Adrenal gland (tissue), 5 donors: ENCODE measurements around the gene RCOR1.

Experiments used
- POLR2A ChIP-seq, 2 donors: fragments of 450-650 bp; IDR thresholded peaks; one replicate each; pipeline ENCODE4 v1.6.1; 2017; ENCODE audit warnings: antibody characterized with exemption in 2 of 2, mild to moderate bottlenecking in 2 of 2, moderate library complexity in 1 of 2
- TF ChIP-seq, protein P1 (sequence below), 6 experiments: fragments of 450-650 bp in 4 of 6; fragments of 200-600 bp in 2 of 6; sonication (generic) in 1 of 6; IDR thresholded peaks; 1 replicate in 5 of 6; 2 replicates in 1 of 6; pipeline versions ENCODE4 v1.5.1 to v1.8.0; 2016 to 2021; ENCODE audit warnings: antibody characterized with exemption in 6 of 6, mild to moderate bottlenecking in 2 of 6, moderate library complexity in 1 of 6
- donor health status: DM: no; HTN: no; CAD: no.

DNA sequence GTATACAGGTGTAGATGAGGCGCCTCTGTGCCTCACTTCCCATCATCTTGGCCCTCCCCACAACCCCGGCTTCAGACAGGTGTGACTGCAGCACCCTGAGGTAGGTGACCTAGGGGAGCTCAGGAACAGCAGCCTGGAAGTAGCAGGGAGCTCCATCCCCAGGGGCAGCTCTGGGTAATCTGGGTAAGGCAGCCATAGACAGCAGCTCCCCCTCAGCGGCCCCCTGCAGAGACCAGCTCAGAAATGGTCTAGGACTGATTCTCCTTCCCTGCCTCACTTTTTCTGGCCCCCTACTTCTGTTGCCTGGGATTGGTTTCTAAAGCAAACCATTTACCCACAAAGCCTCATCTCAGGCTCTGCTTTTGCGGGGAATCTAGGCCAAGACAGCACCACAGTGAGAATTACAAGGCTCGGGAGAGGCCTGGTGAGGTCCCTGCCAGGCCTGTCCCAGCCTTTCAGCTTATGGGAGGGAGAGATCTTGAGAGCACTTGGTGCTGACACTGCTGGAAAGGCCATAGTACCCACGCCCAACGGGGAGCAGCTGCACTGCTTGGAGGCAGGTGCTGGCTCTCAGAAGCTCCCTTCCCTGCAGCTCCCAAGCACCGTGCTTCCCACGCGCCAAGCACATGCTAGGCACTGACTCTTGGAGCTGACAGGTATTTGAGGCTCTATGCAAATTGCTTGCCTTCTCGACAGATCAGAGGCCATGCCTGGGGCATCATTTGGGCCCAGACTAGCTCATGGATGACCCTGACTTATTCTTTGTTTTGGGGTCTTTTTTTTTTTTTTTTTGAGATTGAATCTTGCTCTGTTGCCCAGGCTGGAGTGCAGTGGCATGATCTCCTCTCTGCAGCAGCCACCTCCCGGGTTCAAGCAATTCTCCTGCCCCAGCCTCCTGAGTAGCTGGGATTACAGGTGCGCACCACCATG lies 139.7 kb downstream of the RCOR1 start:
- TF ChIP-seq, protein P1, sequence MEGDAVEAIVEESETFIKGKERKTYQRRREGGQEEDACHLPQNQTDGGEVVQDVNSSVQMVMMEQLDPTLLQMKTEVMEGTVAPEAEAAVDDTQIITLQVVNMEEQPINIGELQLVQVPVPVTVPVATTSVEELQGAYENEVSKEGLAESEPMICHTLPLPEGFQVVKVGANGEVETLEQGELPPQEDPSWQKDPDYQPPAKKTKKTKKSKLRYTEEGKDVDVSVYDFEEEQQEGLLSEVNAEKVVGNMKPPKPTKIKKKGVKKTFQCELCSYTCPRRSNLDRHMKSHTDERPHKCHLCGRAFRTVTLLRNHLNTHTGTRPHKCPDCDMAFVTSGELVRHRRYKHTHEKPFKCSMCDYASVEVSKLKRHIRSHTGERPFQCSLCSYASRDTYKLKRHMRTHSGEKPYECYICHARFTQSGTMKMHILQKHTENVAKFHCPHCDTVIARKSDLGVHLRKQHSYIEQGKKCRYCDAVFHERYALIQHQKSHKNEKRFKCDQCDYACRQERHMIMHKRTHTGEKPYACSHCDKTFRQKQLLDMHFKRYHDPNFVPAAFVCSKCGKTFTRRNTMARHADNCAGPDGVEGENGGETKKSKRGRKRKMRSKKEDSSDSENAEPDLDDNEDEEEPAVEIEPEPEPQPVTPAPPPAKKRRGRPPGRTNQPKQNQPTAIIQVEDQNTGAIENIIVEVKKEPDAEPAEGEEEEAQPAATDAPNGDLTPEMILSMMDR (IDR thresholded peaks at IDR 0.05): no peak
- TF ChIP-seq POLR2A (IDR thresholded peaks at IDR 0.05): no peak
